NCI-H526 (cell line): ENCODE results near the gene PREX1.
A peak's percentile ranks its signal among the peaks of the same experiment; 100 is the strongest.

ENCODE experiments used
- DNase-seq, 2 experiments: peaks; one replicate each; lab custom pipeline; 2025; lab: John Stamatoyannopoulos, UW

Gene PREX1

GRCh38 chr20:48718786-48719578, 108.8 kb downstream of the PREX1 start:
- peak; percentile 4 to 46 for DNase-seq

DNA sequence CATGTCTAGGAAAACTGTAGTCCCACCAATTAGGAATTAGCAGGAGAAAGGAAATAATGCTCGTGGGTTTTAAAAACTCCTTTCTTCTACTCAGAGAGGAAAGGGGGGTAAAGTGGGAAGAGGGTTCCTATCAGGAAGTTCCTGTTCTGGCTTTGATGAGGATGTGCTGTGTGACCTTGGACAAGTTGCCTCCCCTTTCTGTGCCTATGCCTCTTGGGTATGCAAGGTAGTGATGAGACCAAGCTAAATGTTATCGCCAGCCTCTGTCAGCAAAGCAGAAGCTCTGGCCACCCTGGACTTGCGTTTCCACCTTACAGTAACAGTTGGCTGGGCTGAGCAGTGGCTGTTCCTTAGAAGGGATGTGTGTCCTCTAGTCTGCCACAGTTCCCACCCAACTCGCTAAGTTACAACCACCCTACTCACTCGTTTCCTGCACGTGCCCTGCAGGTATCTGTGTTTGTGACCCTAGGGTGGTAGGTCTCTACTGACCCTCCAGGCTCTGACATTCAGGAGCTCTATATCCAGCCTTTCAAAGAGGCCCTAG, 110.0 kb downstream of the PREX1 start:
- DNase-seq, result peak in 1 of 2 experiments; percentile 84

- peak; percentile 88 to 93 for DNase-seq
These were observed 110.6 kb downstream of the PREX1 start for GRCh38 chr20:48717095-48717672.

DNA sequence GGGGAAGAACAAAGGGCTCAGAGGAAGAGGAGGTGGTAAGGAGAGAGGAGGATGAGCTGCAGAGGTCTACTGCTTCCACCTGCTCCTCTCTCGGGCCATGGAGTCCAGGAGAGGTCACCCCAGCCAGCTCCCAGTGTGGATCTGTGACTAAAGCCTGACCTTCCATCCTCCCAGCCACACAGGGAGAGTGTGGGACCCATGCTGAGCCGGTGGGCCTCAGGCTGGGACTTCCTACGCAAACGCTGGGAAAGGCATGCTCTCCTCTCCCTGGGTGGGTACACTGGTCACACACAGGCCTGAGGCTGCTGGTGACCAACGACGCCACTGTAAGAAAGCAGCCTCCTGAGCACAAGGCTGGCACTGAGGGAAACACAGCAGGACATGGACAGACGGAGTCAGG, 111.3 kb downstream of the PREX1 start:
- peak in 1 of 2 experiments; percentile 36 for DNase-seq

DNA sequence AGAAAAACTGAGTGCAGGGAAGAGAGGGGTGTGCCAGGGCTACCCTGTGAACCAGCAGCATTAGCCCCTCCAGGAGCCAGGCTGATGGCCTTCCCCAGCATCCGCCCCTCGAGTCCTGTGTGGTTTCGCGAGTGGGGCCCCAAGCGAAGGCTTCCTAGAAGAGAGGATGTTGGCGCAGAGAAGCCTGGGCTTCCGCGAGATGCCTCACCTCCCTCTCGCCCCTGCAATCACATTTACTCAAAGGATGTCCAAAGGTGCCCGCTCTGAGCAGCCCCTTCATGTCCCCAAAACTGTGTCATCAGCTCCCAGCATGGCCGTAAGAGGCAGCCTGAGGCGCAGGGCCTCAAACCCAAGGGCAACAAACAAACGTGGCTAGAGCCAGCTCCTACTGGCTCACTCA, 111.7 kb downstream of the PREX1 start:
- peak in 1 of 2 experiments; percentile 34 for DNase-seq

- no peak for DNase-seq
These were observed 113.0 kb downstream of the PREX1 start for GRCh38 chr20:48714764-48715163.

DNA sequence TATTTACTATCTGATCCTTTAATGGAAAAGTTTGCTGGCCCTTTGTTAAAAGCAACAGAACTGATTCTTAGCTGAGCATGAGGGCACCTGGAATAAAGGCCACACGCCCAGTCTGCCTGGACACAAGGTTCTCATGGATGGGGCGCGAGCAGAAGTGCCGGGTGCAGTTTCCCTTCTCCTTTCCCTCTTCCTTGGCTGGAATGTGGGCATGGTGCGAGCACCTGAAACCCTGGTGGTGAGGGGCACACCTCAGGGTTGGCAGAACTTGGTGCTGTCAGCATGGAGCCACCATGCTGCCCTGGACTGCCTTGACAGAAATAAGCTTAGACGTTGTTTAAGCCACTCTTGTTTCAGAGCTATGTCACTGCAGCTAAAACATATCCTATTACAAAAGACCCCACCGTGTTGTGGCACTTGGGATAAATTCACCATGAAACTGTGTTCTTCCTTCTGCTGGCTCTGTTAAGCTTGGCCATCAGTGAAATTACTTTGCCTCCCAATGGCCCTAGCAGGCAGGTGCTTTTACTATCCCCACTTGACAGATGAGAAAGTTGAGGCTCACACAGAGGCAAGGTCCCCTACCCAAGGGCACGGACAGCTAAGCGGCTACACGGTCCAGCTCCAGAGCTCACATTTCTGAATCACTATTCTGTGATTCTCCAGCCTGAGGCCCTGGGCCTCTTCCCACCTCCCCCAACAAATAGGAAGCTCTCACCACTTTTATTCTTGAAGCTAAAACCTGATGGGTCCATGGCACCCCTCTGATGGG, 115.9 kb downstream of the PREX1 start:
- DNase-seq, result no peak

GRCh38 chr20:48711044-48711428, 116.8 kb downstream of the PREX1 start:
- DNase-seq, result no peak

DNA sequence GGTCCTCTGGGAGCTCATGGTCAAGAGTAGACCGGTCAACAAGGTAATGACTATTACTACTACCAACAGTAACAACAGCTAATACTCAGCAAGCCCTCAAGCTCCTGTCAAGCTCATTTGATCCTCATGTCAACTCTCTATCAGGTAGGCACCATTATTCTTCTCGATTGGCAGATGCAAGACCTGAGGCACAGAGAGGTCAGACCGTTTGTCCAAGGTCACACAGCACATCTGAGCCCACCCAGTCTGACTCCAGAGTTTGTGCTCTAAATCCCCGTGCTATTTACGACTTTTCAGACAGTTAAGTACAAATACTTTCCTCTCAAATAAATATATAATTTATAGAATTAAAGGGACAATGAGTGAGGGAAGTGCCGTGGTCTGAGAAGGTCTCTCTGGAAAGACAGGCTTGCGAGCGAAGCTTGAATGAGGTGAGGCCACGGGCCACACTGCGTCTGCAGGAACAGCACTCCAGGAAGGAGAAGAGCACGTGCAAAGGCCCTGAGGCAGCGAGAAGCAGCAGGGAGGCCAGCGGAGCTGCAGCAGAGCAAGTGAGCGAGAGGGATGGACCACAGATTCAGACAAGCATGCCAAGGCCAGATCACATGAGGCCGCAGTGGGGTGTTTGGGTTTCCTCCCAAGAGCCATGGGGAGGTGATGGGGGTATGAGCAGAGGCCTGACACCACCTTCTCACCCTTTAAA, 117.3 kb downstream of the PREX1 start:
- no peak for DNase-seq

DNA sequence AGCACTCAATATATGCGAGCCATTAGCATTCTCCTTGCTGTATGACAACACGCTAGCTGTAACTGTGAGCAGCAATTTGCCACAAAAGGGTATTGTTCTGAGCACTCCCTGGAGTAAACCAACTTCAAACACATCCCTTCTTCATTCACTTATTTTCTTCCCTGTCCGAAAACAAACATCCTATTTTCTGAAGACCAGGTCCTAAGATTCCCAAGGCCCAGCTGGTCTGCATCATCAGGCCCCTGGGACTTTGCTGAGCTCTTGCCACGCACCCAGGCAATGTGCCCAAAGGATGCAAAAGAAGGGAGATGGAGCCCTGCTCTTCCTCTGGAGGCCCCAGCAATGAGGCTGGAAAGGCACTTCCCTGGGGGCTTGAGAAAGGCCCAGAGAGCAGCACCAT, 118.1 kb downstream of the PREX1 start:
- DNase-seq, result no peak

- DNase-seq, result no peak
These were observed 118.6 kb downstream of the PREX1 start for GRCh38 chr20:48709058-48709691.

DNA sequence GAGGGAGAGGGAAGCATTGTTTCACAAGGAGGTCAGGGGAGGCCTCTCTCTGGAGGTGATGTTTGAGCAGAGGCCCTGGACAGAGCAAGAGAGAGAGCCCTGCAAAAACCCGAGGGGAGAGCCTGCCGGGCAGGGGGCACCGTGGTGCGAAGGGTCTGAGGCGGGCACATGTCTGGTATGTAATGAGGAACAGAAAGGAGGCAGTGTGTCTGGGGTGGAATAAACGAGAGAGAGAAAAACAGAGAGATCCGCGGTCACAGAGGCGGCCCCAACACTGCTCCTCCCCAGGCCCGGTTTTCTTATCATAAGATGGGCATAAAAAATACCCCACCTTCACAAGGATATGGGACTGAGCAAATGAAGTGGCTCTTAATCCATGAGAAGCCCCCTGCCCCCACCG, 119.2 kb downstream of the PREX1 start:
- no peak for DNase-seq

GRCh38 chr20:48708116-48708515, 119.7 kb downstream of the PREX1 start:
- DNase-seq, result no peak

DNA sequence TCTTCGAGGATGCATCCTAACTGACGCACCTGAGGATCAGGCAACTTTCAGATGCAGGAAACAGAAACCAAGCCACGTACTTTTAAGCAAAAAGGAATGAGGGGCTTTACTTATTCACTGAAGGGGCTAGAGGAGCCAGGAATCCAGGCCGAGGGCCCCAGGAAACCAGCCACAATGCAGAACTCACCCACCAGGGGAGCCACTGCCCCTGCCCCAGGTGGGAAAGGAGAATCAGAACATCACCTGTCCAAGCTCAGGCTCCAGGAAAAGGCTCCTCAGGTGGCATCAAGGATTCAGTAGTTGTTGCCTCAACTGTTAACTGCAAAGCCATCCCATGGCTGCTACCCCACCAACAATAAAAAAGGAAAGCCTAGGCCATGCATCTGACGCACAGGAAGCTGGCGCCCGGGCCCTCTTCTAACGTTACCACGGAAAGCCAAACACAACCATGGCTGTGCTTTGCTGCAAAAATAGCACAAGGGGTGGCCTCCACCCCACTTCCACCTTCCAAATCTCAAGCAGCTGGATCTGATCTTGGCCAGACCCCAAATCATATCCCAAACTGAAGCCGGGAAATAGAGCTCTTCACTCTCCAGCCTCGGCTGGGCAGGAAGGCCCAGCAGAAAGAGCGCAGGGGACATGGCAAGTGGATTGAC, 121.0 kb downstream of the PREX1 start:
- no peak for DNase-seq

DNA sequence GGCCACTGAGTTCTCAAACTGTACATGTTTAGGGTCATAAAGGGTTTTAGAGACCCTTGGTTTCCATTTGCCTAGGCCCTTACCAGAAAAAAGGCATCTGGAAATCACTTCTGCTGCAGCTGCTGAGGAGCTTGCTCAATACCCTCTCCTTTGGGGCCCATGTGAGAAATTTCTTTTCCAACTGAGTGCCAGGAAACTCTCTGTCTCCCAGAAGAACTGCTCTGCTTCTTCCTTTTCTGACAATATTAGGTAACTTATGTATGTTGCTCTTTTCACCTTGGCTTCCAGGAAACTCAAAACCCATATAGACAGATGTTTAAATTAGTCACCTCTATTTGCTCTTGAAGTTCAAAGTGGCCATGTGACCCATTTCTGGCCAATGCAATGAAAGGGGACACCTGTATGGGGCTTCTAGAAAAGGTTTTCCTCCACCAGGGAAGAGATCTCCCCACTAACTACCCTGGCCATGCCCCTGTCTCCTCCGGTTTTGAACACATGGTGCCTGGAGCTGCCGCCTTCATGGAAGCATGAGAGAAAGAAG, 121.6 kb downstream of the PREX1 start:
- DNase-seq, result no peak

DNA sequence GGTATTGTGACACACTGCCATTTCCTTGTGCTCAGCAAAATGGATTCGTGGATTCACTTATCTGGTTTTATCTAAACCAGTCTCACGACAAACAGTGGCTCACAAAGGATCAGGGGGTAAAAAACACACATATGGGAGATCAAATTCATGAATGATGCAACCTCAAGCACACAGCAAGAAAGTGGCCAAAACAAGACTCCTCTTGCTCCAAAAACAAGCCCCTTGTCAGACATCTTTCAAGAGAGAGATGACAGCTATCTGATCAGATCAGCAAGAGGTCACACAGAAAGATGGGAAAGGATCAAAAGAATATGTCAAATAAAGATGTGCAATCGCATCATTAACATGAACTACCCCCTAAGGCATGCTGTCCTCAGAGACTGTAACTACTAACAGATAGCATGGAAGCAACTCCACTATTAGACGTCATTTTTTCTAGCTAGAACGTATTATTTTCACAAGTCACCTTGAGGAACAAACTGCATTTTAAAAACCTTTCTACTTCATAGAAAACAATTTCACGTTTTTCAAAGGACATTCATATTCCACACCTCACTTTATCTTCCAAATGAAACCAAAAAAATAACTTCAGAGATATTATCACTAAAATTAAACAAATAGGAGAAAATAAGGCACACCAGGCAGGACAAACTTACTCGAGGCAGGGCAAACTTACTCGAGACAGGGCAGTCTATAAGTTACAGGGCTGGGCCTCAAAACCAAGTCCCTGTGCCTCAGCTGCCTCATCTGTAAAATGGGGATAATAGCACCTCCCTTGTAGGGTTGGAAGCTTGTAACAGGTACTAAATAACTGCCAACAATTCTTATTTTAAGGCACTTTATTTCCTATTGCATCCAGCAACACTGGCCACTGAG, 122.3 kb downstream of the PREX1 start:
- DNase-seq, result no peak

DNA sequence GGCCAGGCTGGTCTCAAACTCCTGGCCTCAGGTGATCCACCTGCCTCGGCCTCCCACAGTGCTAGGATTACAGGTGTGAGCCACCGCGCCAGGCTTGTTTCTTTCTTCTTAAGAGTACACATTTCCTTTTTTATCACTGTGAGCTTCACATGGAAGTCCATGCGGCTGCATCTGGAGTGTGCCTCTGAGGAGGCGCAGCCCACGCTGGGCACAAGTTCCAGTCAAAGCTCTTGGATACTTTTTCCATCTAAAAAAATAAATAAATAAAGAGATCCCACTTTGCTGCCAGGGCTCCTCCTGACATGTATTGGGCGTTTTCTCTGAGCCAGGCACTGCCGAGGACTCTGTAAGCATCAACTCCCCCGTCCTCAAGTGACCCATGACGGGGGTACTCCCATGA, 123.0 kb downstream of the PREX1 start:
- no peak for DNase-seq

- no peak for DNase-seq
These were observed 124.1 kb downstream of the PREX1 start for GRCh38 chr20:48703511-48704219.

DNA sequence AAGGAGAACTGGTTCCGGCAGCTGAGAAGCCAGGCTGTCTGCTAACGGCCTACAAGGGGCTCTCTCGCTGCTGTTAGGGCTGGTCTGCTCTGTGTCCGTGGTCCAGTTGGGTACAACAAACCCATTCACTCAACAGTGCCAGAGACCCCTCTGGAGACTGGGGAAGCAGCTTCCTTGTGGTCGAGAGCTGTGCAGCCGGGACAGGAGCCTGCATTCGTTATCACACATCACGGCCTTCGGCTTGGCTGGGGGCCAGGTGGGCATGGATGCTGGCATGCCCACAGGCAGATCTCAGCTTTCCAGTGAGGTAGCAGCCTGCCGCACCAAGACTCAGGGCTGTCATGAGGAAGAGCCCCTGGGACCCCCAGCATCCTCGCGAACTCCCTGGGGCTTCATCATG, 124.7 kb downstream of the PREX1 start:
- DNase-seq, result no peak
